ENCODE results near the gene DISP2.

GRCh38 chr15:40377606-40378005 lies 19.6 kb downstream of the DISP2 start:
- TF ChIP-seq SUZ12 (IDR thresholded peaks at IDR 0.05): no peak
- no peak for TF ChIP-seq SP1 (IDR thresholded peaks at IDR 0.05)
- no peak for TF ChIP-seq HDGF (IDR thresholded peaks at IDR 0.05; ENCODE audit: borderline replicate concordance)
- no peak for TF ChIP-seq FOXK2 (IDR thresholded peaks at IDR 0.05)
- TF ChIP-seq BHLHE40 (IDR thresholded peaks at IDR 0.05; ENCODE audit: borderline replicate concordance): no peak
- no peak for TF ChIP-seq FOXM1 (IDR thresholded peaks at IDR 0.05; ENCODE audit: borderline replicate concordance)
- no peak for TF ChIP-seq ARNT (IDR thresholded peaks at IDR 0.05)
- no peak for TF ChIP-seq ELF4 (IDR thresholded peaks at IDR 0.05)
- TF ChIP-seq NFRKB (IDR thresholded peaks at IDR 0.05): no peak
- no peak for TF ChIP-seq ZNF384 (IDR thresholded peaks at IDR 0.05)
- TF ChIP-seq, protein P1, sequence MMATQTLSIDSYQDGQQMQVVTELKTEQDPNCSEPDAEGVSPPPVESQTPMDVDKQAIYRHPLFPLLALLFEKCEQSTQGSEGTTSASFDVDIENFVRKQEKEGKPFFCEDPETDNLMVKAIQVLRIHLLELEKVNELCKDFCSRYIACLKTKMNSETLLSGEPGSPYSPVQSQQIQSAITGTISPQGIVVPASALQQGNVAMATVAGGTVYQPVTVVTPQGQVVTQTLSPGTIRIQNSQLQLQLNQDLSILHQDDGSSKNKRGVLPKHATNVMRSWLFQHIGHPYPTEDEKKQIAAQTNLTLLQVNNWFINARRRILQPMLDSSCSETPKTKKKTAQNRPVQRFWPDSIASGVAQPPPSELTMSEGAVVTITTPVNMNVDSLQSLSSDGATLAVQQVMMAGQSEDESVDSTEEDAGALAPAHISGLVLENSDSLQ (IDR thresholded peaks at IDR 0.05): no peak
- TF ChIP-seq TARDBP (IDR thresholded peaks at IDR 0.05): no peak
